ENCODE measurements around the gene RCHY1.
"Not testable (repeated sequence)": the region's sequence is repeated elsewhere in the genome, so short reads cannot be mapped to it uniquely, and the experiment has no call there.

Gene RCHY1

GRCh38 chr4:75516144-75516543 lies 1.9 kb upstream of the RCHY1 start:
- no peak for DNase-seq (ENCODE audit: low read depth)

GRCh38 chr4:75514949-75515612 lies 878 bp upstream of the RCHY1 start:
- DNase-seq (ENCODE audit: low read depth): no peak

GRCh38 chr4:75513526-75514130 lies 575 bp downstream of the RCHY1 start:
- DNase-seq (ENCODE audit: low read depth): no peak

- DNase-seq (ENCODE audit: low read depth): peak; percentile 85
Observed at GRCh38 chr4:75512386-75513211, 1.6 kb downstream of the RCHY1 start.

GRCh38 chr4:75511841-75512240 lies 2.4 kb downstream of the RCHY1 start:
- DNase-seq (ENCODE audit: low read depth): no peak

- not testable (repeated sequence) for DNase-seq (ENCODE audit: low read depth)
Observed at GRCh38 chr4:75509592-75509991, 4.6 kb downstream of the RCHY1 start.

- DNase-seq (ENCODE audit: low read depth): no peak
Observed at GRCh38 chr4:75505630-75506029, 8.6 kb downstream of the RCHY1 start.

GRCh38 chr4:75502671-75503070 lies 11.5 kb downstream of the RCHY1 start:
- DNase-seq (ENCODE audit: low read depth): no peak

- no peak for DNase-seq (ENCODE audit: low read depth)
Observed at GRCh38 chr4:75499900-75500299, 14.3 kb downstream of the RCHY1 start.

GRCh38 chr4:75498041-75498440 lies 16.2 kb downstream of the RCHY1 start:
- no peak for DNase-seq (ENCODE audit: low read depth)

- peak; percentile 39 for DNase-seq (ENCODE audit: low read depth)
Observed at GRCh38 chr4:75497133-75497532, 17.1 kb downstream of the RCHY1 start.

GRCh38 chr4:75496406-75496805 lies 17.8 kb downstream of the RCHY1 start:
- no peak for DNase-seq (ENCODE audit: low read depth)

GRCh38 chr4:75495476-75495875 lies 18.7 kb downstream of the RCHY1 start:
- no peak for DNase-seq (ENCODE audit: low read depth)

GRCh38 chr4:75494563-75494962 lies 19.6 kb downstream of the RCHY1 start:
- peak; percentile 88 for DNase-seq (ENCODE audit: low read depth)

GRCh38 chr4:75490155-75490554 lies 24.0 kb downstream of the RCHY1 start:
- peak; percentile 63 for DNase-seq (ENCODE audit: low read depth)

GRCh38 chr4:75484190-75484589 lies 30.0 kb downstream of the RCHY1 start:
- DNase-seq (ENCODE audit: low read depth): no peak

- DNase-seq (ENCODE audit: low read depth): no peak
Observed at GRCh38 chr4:75477201-75477600, 37.0 kb downstream of the RCHY1 start.

GRCh38 chr4:75470738-75471137 lies 43.5 kb downstream of the RCHY1 start:
- DNase-seq (ENCODE audit: low read depth): no peak

- peak; percentile 10 for DNase-seq (ENCODE audit: low read depth)
Observed at GRCh38 chr4:75469896-75470295, 44.3 kb downstream of the RCHY1 start.

- DNase-seq (ENCODE audit: low read depth): no peak
Observed at GRCh38 chr4:75457365-75457764, 56.8 kb downstream of the RCHY1 start.

GRCh38 chr4:75434105-75434504 lies 80.1 kb downstream of the RCHY1 start:
- no peak for DNase-seq (ENCODE audit: low read depth)

GRCh38 chr4:75432683-75433082 lies 81.5 kb downstream of the RCHY1 start:
- peak; percentile 38 for DNase-seq (ENCODE audit: low read depth)

GRCh38 chr4:75429208-75429607 lies 85.0 kb downstream of the RCHY1 start:
- no peak for DNase-seq (ENCODE audit: low read depth)
